HUES64 (cell line): ENCODE results near the gene CXCL10. TPM values are rescaled to one million over a fixed set of nuclear protein-coding genes. Genes with fewer than 3 reads are reported as not detected.

Source experiments
- H3K27ac ChIP-seq: 2 replicates; pipeline ENCODE4 v1.7.0; 2013; ENCODE audit warnings: low read depth, low read length, inconsistent platforms
- H3K27me3 ChIP-seq: 2 replicates; pipeline ENCODE4 v1.6.1; 2013; ENCODE audit warnings: mild to moderate bottlenecking, low read length; ENCODE audit not compliant: insufficient read depth
- H3K36me3 ChIP-seq: 2 replicates; pipeline ENCODE4 v1.6.1; 2013; ENCODE audit warnings: mild to moderate bottlenecking, low read length; ENCODE audit not compliant: insufficient read depth
- H3K4me1 ChIP-seq: 2 replicates; pipeline ENCODE4 v1.6.1; 2013; ENCODE audit warnings: mild to moderate bottlenecking, low read length, moderate library complexity; ENCODE audit not compliant: insufficient read depth
- H3K4me3 ChIP-seq: 2 replicates; pipeline ENCODE4 v1.5.1; 2013; ENCODE audit warnings: mild to moderate bottlenecking, low read length, moderate library complexity
- H3K9ac ChIP-seq: 2 replicates; pipeline ENCODE4 v1.6.1; 2013; ENCODE audit warnings: mild to moderate bottlenecking, low read depth, low read length
- H3K9me3 ChIP-seq: 2 replicates; pipeline ENCODE4 v1.6.1; 2013; ENCODE audit warnings: low read depth, low read length; ENCODE audit not compliant: insufficient read depth
- WGBS: fragments of 150-250, 120-280 bp; methylation state at CpG from one replicate; pipeline ENCODE4 v1.1.7; 2013; ENCODE audit warnings: missing lambda C conversion rate; 5-methylcytosine and 5-hydroxymethylcytosine counted together
- polyA plus RNA-seq, 2 experiments: library from polyadenylated mRNA; stranded (reverse); fragments of 50-300 nt; gene quantifications; one replicate each; pipeline ENCODE4 v1.2.3, GENCODE V29; 2013

The CXCL10 gene
- polyA plus RNA-seq (2013, experiment 1 of 2), result not detected
- not detected for polyA plus RNA-seq (2013, experiment 2 of 2)

DNA sequence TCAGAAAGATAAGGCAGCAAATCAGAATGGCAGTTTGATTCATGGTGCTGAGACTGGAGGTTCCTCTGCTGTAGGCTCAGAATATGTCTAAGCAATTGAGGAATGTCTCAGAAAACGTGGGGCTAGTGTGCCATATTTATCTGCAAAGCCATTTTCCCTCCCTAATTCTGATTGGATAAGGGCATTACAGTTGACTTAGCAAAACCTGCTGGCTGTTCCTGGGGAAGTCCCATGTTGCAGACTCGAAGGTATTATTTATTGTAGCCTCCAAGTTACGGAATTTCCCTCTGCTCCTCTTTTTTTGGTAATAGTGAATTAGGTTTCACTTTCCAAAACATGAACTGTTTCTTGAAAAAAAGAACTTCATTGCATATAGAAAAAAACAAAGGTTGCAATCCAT lies at the start of gene CXCL10:
Gene CXCL10 (minus strand): TSS at position 109 of the 400 bp plus-strand sequence. CDS start 66 bp downstream, at position 43.
- Histone ChIP-seq H3K27me3 (no peaks in the 10 kb centered on the region), H3K4me3 (no peak within 1 kb of the TSS), H3K27ac (no peak within 1 kb of the TSS), H3K9ac (no peak within 1 kb of the TSS), H3K36me3 (no peaks in the 10 kb centered on the region), H3K9me3 (no peaks in the 10 kb centered on the region), H3K4me1 (no peaks in the 10 kb centered on the region)
- WGBS, result 51% methylated on average over 2 of the region's 3 CpGs

DNA sequence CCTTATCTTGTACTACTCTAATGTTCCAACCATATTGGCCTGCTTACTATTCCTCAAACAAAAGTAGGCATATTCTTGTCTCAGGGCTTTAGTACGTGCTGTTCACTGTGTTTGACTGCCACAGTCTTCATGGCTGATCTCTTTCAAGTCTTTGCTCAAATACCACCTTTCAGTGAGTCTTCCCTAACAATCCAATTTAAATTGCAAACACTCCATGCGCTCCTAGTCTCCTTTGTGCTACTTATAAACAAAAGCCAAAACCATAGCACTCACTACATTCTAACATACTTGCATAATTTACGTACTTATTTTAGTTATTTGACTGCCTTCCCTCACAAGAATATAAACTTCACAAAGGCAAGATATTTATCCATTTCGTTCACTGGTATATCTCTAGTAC lies 49.5 kb upstream of the CXCL10 start:
- Histone ChIP-seq H3K9me3 (no peaks in the 10 kb centered on the region), H3K27me3 (no peaks in the 10 kb centered on the region), H3K4me1 (peaks cover 22% of the 10 kb centered on the region), H3K9ac (peak overlapping the region; percentile 58), H3K27ac (peak overlapping the region; percentile 91), H3K36me3 (no peaks in the 10 kb centered on the region), H3K4me3 (no peak overlapping the region)
- 41% methylated on average over 4 of the region's 4 CpGs for WGBS

DNA sequence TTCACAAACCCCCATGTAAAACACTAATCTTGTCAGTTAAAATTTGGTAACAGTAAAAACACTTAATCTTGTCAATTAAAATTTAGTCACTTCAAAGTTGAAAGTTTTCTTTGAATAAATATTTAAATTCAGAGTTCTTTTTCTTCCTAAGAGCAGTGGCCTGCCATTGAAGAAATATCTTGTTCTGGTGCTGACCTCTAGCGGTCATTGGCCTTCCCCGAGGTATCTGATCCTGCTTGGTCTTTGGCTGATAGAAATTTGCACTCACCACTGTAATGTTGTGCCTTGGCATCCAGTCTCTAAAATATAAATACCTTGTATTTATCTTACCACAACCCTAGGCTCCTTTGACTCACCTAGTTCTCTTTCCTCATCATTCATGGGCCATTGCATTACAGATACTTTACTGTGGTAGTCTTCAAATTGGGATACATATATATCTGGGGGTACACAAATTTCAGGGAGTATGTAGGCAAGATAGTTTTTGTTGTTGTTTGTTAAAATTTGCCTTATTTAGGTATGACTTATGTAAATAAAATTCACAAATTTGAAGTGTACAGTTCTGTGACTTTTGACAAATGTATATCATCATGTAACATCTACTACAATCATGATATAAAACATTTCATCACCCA lies 44.5 kb upstream of the CXCL10 start:
- H3K9ac ChIP-seq, result no peak overlapping the region
- WGBS, result 2% methylated on average over 2 of the region's 2 CpGs
- H3K27ac ChIP-seq, result no peak overlapping the region
- peaks cover 8% of the 10 kb centered on the region for H3K4me1 ChIP-seq
- H3K4me3 ChIP-seq, result no peak overlapping the region
- H3K9me3 ChIP-seq, result no peaks in the 10 kb centered on the region
- H3K36me3 ChIP-seq, result no peaks in the 10 kb centered on the region
- H3K27me3 ChIP-seq, result no peaks in the 10 kb centered on the region

DNA sequence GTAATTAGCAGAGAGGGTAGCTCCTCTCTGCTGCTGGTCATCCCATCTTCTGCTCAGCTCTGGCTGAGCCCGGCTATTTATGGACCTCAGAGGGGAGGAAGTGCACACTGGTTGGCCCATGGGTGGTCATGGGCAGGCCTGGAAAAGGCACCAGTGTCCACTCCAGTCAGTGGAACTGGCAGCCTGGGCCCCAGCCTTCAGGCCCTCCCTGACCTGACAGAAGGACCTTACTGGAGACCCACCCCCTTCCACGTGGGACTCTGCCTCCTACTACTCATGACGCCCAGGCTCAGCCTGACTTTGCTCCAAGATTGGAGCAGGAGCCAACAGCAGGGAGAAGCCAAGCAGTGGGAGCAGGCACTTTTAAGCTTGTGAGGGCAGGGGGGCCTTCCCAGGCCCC lies 43.2 kb upstream of the CXCL10 start:
- H3K4me3 ChIP-seq, result no peak overlapping the region
- H3K27ac ChIP-seq, result no peak overlapping the region
- 77% methylated on average over 3 of the region's 3 CpGs for WGBS
- no peaks in the 10 kb centered on the region for H3K4me1 ChIP-seq
- no peaks in the 10 kb centered on the region for H3K9me3 ChIP-seq
- no peak overlapping the region for H3K9ac ChIP-seq
- H3K27me3 ChIP-seq, result no peaks in the 10 kb centered on the region
- H3K36me3 ChIP-seq, result no peaks in the 10 kb centered on the region

DNA sequence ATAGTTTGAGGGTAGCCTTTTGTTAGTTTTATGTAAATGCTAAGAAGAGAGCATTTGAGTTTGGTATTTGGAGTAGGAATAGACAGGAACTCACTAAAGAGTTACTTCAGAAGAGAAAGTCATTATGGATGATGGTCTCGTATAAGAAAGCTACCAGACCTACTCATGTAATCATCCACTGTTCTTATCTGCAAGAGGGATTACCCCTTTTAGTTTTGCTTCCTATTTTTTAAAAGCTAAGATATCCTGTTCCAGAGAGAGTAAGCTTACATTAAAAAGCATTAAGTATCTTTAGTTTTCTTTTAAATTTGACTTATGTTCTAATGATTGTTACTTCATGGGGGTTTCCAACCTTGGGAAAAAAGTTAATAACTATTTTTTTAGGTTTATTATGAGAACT lies 38.7 kb upstream of the CXCL10 start:
- 100% methylated on average over 1 of the region's 1 CpG for whole genome bisulfite sequencing
- Histone ChIP-seq H3K27me3 (no peaks in the 10 kb centered on the region), H3K36me3 (no peaks in the 10 kb centered on the region), H3K9ac (no peak overlapping the region), H3K4me3 (no peak overlapping the region), H3K9me3 (no peaks in the 10 kb centered on the region), H3K27ac (no peak overlapping the region), H3K4me1 (0 out of 2 replicates have a peak, but pooled peaks cover 3% of the 10 kb centered on the region)

DNA sequence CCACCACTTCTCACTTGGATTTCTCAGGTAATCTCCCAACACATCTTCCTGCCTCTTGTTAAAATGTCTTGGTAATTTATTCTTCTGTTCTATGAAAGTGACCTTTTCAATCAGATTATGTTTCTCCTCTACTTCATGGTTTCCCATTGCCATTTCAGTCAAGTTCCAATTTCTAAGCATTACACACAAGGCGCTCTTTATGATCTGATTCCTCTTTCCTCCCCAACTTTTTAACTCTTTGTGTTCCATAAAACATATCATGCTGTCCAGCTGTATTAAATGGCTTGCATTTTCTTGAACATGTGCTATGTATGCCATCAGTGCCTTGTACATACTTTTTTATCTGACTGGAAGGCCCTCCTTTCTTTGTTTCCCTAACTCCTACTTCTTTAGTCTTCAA lies 38.1 kb upstream of the CXCL10 start:
- Histone ChIP-seq H3K27me3 (no peaks in the 10 kb centered on the region), H3K9me3 (no peaks in the 10 kb centered on the region), H3K36me3 (no peaks in the 10 kb centered on the region), H3K4me3 (no peak overlapping the region), H3K4me1 (peaks cover 7% of the 10 kb centered on the region; the same call in 1 of the 2 replicates), H3K27ac (no peak overlapping the region), H3K9ac (no peak overlapping the region)
- WGBS, result 84% methylated on average over 1 of the region's 1 CpG

DNA sequence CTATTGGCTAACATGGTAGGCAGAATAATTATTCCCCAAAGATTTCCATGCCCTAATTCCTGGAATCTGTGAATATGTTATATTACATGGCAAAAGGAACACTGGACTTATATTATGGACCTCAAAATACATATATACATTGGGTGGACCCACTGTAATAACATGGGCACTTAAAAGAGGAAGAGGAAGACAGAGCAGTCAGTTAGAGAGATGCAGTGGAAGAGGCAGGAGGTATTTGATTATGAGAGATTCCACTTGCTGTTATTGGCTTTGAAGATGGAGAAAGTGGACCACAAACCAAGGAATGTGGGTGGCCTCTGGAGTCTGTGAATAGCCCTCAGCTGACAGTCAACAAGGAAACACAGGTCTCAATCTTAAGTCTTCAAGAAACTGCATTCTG lies 37.2 kb upstream of the CXCL10 start:
- Histone ChIP-seq H3K36me3 (no peaks in the 10 kb centered on the region), H3K27ac (no peak overlapping the region), H3K27me3 (no peaks in the 10 kb centered on the region), H3K4me3 (no peak overlapping the region), H3K9ac (no peak overlapping the region), H3K4me1 (peaks cover 16% of the 10 kb centered on the region), H3K9me3 (no peaks in the 10 kb centered on the region)

DNA sequence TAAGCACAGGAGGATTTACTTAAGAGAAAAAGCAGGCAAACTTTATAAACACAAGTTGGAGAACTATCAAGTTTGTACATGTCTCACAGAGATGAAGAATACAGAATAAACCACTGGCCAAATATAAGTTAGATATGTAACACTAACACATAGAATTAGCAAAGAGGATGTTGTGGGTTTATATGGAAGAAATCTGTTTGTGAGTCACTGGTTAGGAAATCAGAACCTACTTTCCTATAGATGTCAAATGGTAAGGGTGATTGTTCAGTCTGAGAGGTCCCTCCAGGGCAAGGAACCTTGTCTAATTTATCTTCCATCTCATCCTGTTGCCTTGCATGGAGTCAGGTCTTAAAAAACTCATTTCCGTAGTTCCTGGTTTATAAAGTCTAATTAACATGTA lies 36.5 kb upstream of the CXCL10 start:
- Histone ChIP-seq H3K4me1 (peaks cover 24% of the 10 kb centered on the region), H3K9me3 (no peaks in the 10 kb centered on the region), H3K4me3 (no peak overlapping the region), H3K27ac (no peak overlapping the region), H3K27me3 (no peaks in the 10 kb centered on the region), H3K9ac (no peak overlapping the region), H3K36me3 (no peaks in the 10 kb centered on the region)
- 100% methylated on average over 1 of the region's 1 CpG for WGBS

DNA sequence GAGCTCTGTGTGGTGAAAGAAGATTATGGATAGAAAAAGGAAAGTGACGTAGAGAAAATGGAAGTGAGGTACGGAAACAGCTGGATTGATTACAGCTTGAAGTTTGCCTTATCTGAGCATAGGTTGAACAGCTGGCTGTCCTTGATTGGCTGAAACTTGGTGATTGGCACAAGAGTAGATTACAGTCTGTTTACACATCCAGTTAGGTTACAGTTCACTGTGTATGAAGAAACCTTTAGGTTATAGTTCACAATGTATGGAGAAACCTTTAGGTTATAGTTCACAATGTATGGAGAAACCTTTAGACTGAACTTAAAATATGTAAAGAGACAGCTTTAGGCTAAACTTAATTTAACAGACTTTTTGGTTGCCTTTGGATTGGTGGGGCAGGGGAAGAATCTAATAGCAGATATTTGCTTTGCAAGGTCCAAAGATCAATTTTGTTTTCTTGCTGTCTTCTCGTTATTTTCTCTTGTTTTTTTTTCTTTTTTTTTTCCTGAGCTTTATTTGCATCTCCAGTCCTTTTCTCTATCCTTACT lies 35.7 kb upstream of the CXCL10 start:
- H3K27me3 ChIP-seq, result no peaks in the 10 kb centered on the region
- H3K9ac ChIP-seq, result no peak overlapping the region
- no peak overlapping the region for H3K27ac ChIP-seq
- no peak overlapping the region for H3K4me3 ChIP-seq
- peaks cover 26% of the 10 kb centered on the region for H3K4me1 ChIP-seq
- no peaks in the 10 kb centered on the region for H3K36me3 ChIP-seq
- 95% methylated on average over 3 of the region's 3 CpGs for WGBS
- no peaks in the 10 kb centered on the region for H3K9me3 ChIP-seq

DNA sequence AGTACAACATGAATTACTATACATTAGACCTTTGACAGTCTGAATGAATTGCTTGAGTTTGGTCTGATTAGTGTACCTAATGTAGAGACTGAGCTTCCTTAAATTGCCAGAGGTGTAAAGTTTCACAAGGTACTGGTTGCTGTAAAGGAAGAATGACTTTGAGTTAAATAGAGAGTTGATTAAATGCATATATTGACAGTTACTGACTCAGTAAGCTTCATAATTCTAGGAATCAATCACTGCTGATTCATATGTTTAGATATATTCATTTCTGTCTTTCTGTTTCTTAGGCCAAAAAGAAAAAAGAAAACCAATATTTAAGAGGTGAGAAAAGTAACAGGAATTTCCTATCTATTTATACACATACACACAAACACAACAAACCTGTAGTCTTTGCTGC lies 35.0 kb upstream of the CXCL10 start:
- H3K9ac ChIP-seq, result no peak overlapping the region
- H3K9me3 ChIP-seq, result no peaks in the 10 kb centered on the region
- no peaks in the 10 kb centered on the region for H3K27me3 ChIP-seq
- no peak overlapping the region for H3K27ac ChIP-seq
- no peaks in the 10 kb centered on the region for H3K36me3 ChIP-seq
- H3K4me3 ChIP-seq, result no peak overlapping the region
- H3K4me1 ChIP-seq, result peaks cover 30% of the 10 kb centered on the region

DNA sequence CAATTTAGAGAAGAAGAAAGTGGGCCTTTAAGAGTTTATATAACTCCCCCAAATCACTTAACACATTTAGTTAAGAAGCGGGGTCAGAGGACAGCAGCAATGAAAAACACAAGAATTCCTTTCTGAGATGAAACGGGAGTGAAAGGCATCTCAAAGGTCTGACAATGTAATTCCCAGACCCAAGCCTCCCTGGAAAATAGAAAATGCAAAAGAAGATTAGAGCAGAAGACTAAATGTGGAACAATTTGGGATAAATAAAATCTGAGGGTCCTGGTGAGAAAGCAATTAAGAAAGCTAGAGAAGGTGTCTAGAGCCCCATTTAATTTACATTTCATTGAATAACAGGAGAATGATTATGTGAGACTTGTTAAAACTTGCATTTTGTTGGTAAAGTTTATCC lies 32.1 kb upstream of the CXCL10 start:
- no peaks in the 10 kb centered on the region for H3K27me3 ChIP-seq
- 43% methylated on average over 2 of the region's 2 CpGs for WGBS
- H3K9me3 ChIP-seq, result no peaks in the 10 kb centered on the region
- peaks cover 30% of the 10 kb centered on the region for H3K4me1 ChIP-seq
- H3K9ac ChIP-seq, result no peak overlapping the region
- H3K4me3 ChIP-seq, result no peak overlapping the region
- no peaks in the 10 kb centered on the region for H3K36me3 ChIP-seq
- H3K27ac ChIP-seq, result no peak overlapping the region

DNA sequence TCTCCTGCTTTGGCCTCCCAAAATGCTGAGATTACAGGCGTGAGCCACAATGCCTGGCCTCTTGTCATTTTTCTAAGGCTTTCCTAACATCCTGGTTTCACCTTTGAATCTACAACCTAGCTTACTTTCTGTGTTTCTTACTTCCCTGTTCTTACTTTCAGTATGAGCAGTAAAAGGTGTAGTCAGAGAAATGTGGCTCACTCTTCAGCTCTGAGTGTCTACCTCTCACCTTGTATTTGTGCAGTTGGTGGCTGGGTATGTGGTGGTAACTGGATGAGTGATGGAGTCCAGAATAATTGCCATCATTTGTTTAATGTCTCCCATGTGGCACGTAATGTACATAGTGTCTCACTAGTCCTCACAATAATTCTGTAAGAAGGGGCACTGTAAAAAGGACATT lies 31.7 kb upstream of the CXCL10 start:
- no peaks in the 10 kb centered on the region for H3K27me3 ChIP-seq
- peaks cover 30% of the 10 kb centered on the region for H3K4me1 ChIP-seq
- no peaks in the 10 kb centered on the region for H3K9me3 ChIP-seq
- no peak overlapping the region for H3K9ac ChIP-seq
- WGBS, result 94% methylated on average over 2 of the region's 2 CpGs
- no peaks in the 10 kb centered on the region for H3K36me3 ChIP-seq
- no peak overlapping the region for H3K27ac ChIP-seq
- no peak overlapping the region for H3K4me3 ChIP-seq
